SK-N-SH (cell line): ENCODE measurements around the gene NFIA. TPM values are rescaled to one million over a fixed set of nuclear protein-coding genes. Genes with fewer than 3 reads are reported as not detected.

Experiments used
- CTCF ChIA-PET: fragments of 300-600, 350-600 bp; formaldehyde crosslinking; extraction: SDS; loops from one replicate; lab custom pipeline; 2021; lab: Yijun Ruan, JAX
- POLR2A ChIA-PET: fragments of 350-600 bp; sonication (Branson Sonifier 250); formaldehyde crosslinking; extraction: SDS; loops from one replicate; lab custom pipeline; 2020; ENCODE audit warnings: antibody characterized with exemption, inconsistent platforms; lab: Yijun Ruan, JAX
- DNase-seq: peaks from one replicate; pipeline ENCODE4 v3.0.0; 2012
- H2AFZ ChIP-seq: fragments of 200-600 bp; sonication (generic); 2 replicates; pipeline ENCODE4 v1.8.1; 2016; ENCODE audit warnings: antibody characterized with exemption, mild to moderate bottlenecking, low read depth
- H3F3A ChIP-seq: fragments of 200-600 bp; sonication (generic); replicated peaks from 2 replicates; pipeline ENCODE3; 2016; ENCODE audit warnings: antibody characterized with exemption, mild to moderate bottlenecking; ENCODE audit not compliant: insufficient read depth
- H3K27ac ChIP-seq, 2 experiments: fragments of 200-500 bp in 1 of 2; fragments of 200-600 bp in 1 of 2; sonication (Bioruptor generic) in 1 of 2; sonication (generic), shearing (Covaris generic) in 1 of 2; 2 replicates each; pipeline versions ENCODE4 v1.5.1 to v1.6.1; 2014 to 2016; ENCODE audit warnings: low read depth in 2 of 2, inconsistent platforms in 1 of 2, low read length in 1 of 2, mild to moderate bottlenecking in 1 of 2, mixed read lengths in 1 of 2
- H3K27me3 ChIP-seq: fragments of 200-600 bp; sonication (generic), shearing (Covaris generic); 2 replicates; pipeline ENCODE4 v1.6.1; 2016; ENCODE audit warnings: mixed run types; ENCODE audit not compliant: insufficient read depth
- H3K36me3 ChIP-seq, 2 experiments: fragments of 200-500 bp in 1 of 2; fragments of 200-600 bp in 1 of 2; sonication (Bioruptor generic) in 1 of 2; sonication (generic) in 1 of 2; replicated peaks in 1 of 2; 2 replicates each; pipeline versions ENCODE3 to v1.5.1; 2014 to 2016; ENCODE audit warnings: low read length in 1 of 2, mild to moderate bottlenecking in 1 of 2; ENCODE audit not compliant: insufficient read depth in 2 of 2, control insufficient read depth in 1 of 2
- H3K4me1 ChIP-seq, 2 experiments: fragments of 200-500 bp in 1 of 2; fragments of 200-600 bp in 1 of 2; sonication (Bioruptor generic) in 1 of 2; sonication (generic), shearing (Covaris generic) in 1 of 2; 2 replicates each; pipeline versions ENCODE4 v1.5.1 to v1.6.1; 2014 to 2016; ENCODE audit warnings: low read depth in 1 of 2, low read length in 1 of 2, mixed run types in 1 of 2; ENCODE audit not compliant: insufficient read depth in 2 of 2, control insufficient read depth in 1 of 2
- H3K4me2 ChIP-seq: fragments of 200-600 bp; sonication (generic), shearing (Covaris generic); 2 replicates; pipeline ENCODE4 v1.6.1; 2017; ENCODE audit warnings: mixed run types
- H3K4me3 ChIP-seq, 2 experiments: fragments of 200-500 bp in 1 of 2; fragments of 200-600 bp in 1 of 2; sonication (Bioruptor generic) in 1 of 2; sonication (generic), shearing (Covaris generic) in 1 of 2; 2 replicates each; pipeline versions ENCODE4 v1.5.1 to v1.8.1; 2014 to 2016; ENCODE audit warnings: low read depth in 2 of 2, inconsistent platforms in 1 of 2, low read length in 1 of 2, mild to moderate bottlenecking in 1 of 2, mixed read lengths in 1 of 2, moderate library complexity in 1 of 2
- H3K79me2 ChIP-seq: fragments of 200-600 bp; sonication (generic); 2 replicates; pipeline ENCODE4 v1.8.1; 2017; ENCODE audit warnings: mild to moderate bottlenecking; ENCODE audit not compliant: insufficient read depth
- H3K9ac ChIP-seq: fragments of 200-600 bp; sonication (generic); 2 replicates; pipeline ENCODE4 v1.6.1; 2017; ENCODE audit warnings: mixed run types
- H3K9me2 ChIP-seq: fragments of 200-600 bp; sonication (generic); 2 replicates; pipeline ENCODE4 v1.6.1; 2017; ENCODE audit warnings: mixed run types
- H3K9me3 ChIP-seq: fragments of 200-600 bp; sonication (generic); 2 replicates; pipeline ENCODE4 v1.6.1; 2017; ENCODE audit warnings: mixed run types, mild to moderate bottlenecking, moderate library complexity
- H4K20me1 ChIP-seq: fragments of 200-600 bp; sonication (generic); 2 replicates; pipeline ENCODE4 v1.6.1; 2017; ENCODE audit warnings: mild to moderate bottlenecking, mixed run types; ENCODE audit not compliant: insufficient read depth
- CTCF ChIP-seq: fragments of 200-600 bp; sonication (generic); IDR thresholded peaks from 2 replicates; pipeline ENCODE4 v1.6.1; 2017; ENCODE audit warnings: antibody characterized with exemption, mild to moderate bottlenecking, moderate library complexity
- EZH2phosphoT487 ChIP-seq: fragments of 200-600 bp; sonication (generic); IDR thresholded peaks from 2 replicates; pipeline ENCODE4 v1.6.1; 2017; ENCODE audit warnings: low read depth, mixed run types, mild to moderate bottlenecking, antibody characterized with exemption, moderate library complexity, borderline replicate concordance
- FOSL2 ChIP-seq: IDR thresholded peaks from 2 replicates; pipeline ENCODE4 v1.4.0; 2012; ENCODE audit warnings: low read depth, mild to moderate bottlenecking, moderate library complexity, borderline replicate concordance
- FOXJ3 ChIP-seq: sonication (generic); formaldehyde crosslinking; IDR thresholded peaks from 2 replicates; pipeline ENCODE4 v1.5.1; 2020; ENCODE audit warnings: mild to moderate bottlenecking, missing genetic modification reagents
- FOXM1 ChIP-seq: IDR thresholded peaks from 2 replicates; pipeline ENCODE4 v1.4.0; 2012; ENCODE audit warnings: low read depth, mild to moderate bottlenecking
- IRF3 ChIP-seq: fragments of 150-350 bp; IDR thresholded peaks from 2 replicates; pipeline ENCODE4 v1.6.1; 2016; ENCODE audit warnings: mild to moderate bottlenecking, low read depth, low read length
- JUND ChIP-seq: IDR thresholded peaks from 2 replicates; pipeline ENCODE4 v1.4.0; 2012
- NFIC ChIP-seq: IDR thresholded peaks from 2 replicates; pipeline ENCODE4 v1.4.0; 2012; ENCODE audit warnings: borderline replicate concordance
- NRF1 ChIP-seq: IDR thresholded peaks from 2 replicates; pipeline ENCODE4 v1.6.1; 2012; ENCODE audit warnings: low read depth, mild to moderate bottlenecking, low read length
- RCOR1 ChIP-seq: fragments of 150-350 bp; IDR thresholded peaks from 2 replicates; pipeline ENCODE4 v1.6.1; 2017; ENCODE audit warnings: antibody characterized with exemption, low read length
- REST ChIP-seq: IDR thresholded peaks from 2 replicates; pipeline ENCODE4 v1.6.1; 2012; ENCODE audit warnings: mild to moderate bottlenecking, low read depth, low read length, moderate library complexity
- RXRA ChIP-seq: IDR thresholded peaks from 2 replicates; pipeline ENCODE4 v1.4.0; 2012; ENCODE audit warnings: low read depth, mild to moderate bottlenecking, borderline replicate concordance
- SMC3 ChIP-seq: IDR thresholded peaks from 2 replicates; pipeline ENCODE4 v1.6.1; 2012; ENCODE audit warnings: low read depth, low read length, improper control_type of control experiment
- TAF1 ChIP-seq: IDR thresholded peaks from 2 replicates; pipeline ENCODE4 v1.6.1; 2012; ENCODE audit warnings: low read depth, mild to moderate bottlenecking, low read length, moderate library complexity, borderline replicate concordance
- TEAD4 ChIP-seq: IDR thresholded peaks from 2 replicates; pipeline ENCODE4 v1.4.0; 2012; ENCODE audit warnings: mild to moderate bottlenecking, borderline replicate concordance; ENCODE audit not compliant: insufficient read depth
- USF1 ChIP-seq: IDR thresholded peaks from 2 replicates; pipeline ENCODE4 v1.4.0; 2012; ENCODE audit warnings: low read depth, borderline replicate concordance
- WGBS: methylation state at CpG from one replicate; pipeline ENCODE4 v1.1.6; 2017; ENCODE audit warnings: low lambda C conversion rate; 5-methylcytosine and 5-hydroxymethylcytosine counted together
- polyA plus RNA-seq, 3 experiments: library from polyadenylated mRNA; depleted of rRNA; stranded (reverse); fragments of >200 nt; gene quantifications; 2 replicates each; pipeline ENCODE4 v1.2.3, GENCODE V29; 2012

NFIA gene
- polyA plus RNA-seq, 1 of the 3 experiments (the other 2 are of a cell fraction) = 3.3 TPM

- Histone ChIP-seq H3K27ac (no peak overlapping the region), H3K4me3 (no peak overlapping the region), H3F3A (no peaks in the 10 kb centered on the region), H3K4me1 (peaks cover 19 to 30% of the 10 kb centered on the region in 2 experiments; a peak in 3 of 4 replicates), H4K20me1 (no peaks in the 10 kb centered on the region), H3K9me3 (no peaks in the 10 kb centered on the region), H3K79me2 (no peaks in the 10 kb centered on the region), H3K4me2 (no peak overlapping the region), H3K9me2 (no peaks in the 10 kb centered on the region), H3K9ac (no peak overlapping the region), H3K36me3 (no peaks in the 10 kb centered on the region), H2AFZ (no peak overlapping the region), H3K27me3 (no peaks in the 10 kb centered on the region)
- TF ChIP-seq TEAD4 (no peak), NRF1 (no peak), IRF3 (no peak), NFIC (no peak), USF1 (no peak), TAF1 (no peak), REST (no peak), FOXJ3 (CRISPR knock-in tag) (no peak), SMC3 (no peak), EZH2phosphoT487 (no peak), FOSL2 (no peak), CTCF (no peak), JUND (no peak), RXRA (no peak), RCOR1 (no peak), FOXM1 (no peak)
- POLR2A ChIA-PET = no interaction called here
- DNase-seq = no peak
- 91% methylated on average over 10 of the region's 10 CpGs for WGBS
- CTCF ChIA-PET = no interaction called here
Observed at GRCh38 chr1:61187352-61188086, 105.2 kb downstream of the NFIA start.
